Activated T-cell treated with anti-CD3 and anti-CD28 coated beads for 4 hours (primary cell): Measurements from ENCODE around the gene ZBTB11.
A peak's percentile ranks its signal among the peaks of the same experiment; 100 is the strongest.
"Not testable (repeated sequence)": the region's sequence is repeated elsewhere in the genome, so short reads cannot be mapped to it uniquely, and the experiment has no call there.

Experiments used
- DNase-seq: peaks from one replicate; pipeline ENCODE4 v3.0.0-alpha.2; 2020

Gene ZBTB11

GRCh38 chr3:101689286-101689685, 12.4 kb upstream of the ZBTB11 start:
- no peak for DNase-seq

GRCh38 chr3:101687142-101687931, 10.4 kb upstream of the ZBTB11 start:
- no peak for DNase-seq

GRCh38 chr3:101685870-101686307, 9.0 kb upstream of the ZBTB11 start:
- no peak for DNase-seq

- no peak for DNase-seq
These were observed 8.1 kb upstream of the ZBTB11 start for GRCh38 chr3:101685050-101685400.

- no peak for DNase-seq
These were observed 3.5 kb upstream of the ZBTB11 start for GRCh38 chr3:101680466-101680865.

- DNase-seq, result not testable (repeated sequence)
These were observed 1.9 kb upstream of the ZBTB11 start for GRCh38 chr3:101678837-101679236.

- DNase-seq, result no peak
These were observed 729 bp upstream of the ZBTB11 start for GRCh38 chr3:101677436-101678286.

- DNase-seq, result peak; percentile 86
These were observed 642 bp downstream of the ZBTB11 start for GRCh38 chr3:101676216-101676764.

- DNase-seq, result no peak
These were observed 1.2 kb downstream of the ZBTB11 start for GRCh38 chr3:101675709-101676215.

- DNase-seq, result no peak
These were observed 2.4 kb downstream of the ZBTB11 start for GRCh38 chr3:101674518-101674917.

- DNase-seq, result no peak
These were observed 3.0 kb downstream of the ZBTB11 start for GRCh38 chr3:101673953-101674352.

GRCh38 chr3:101671014-101671413, 5.9 kb downstream of the ZBTB11 start:
- no peak for DNase-seq

- DNase-seq, result no peak
These were observed 9.1 kb downstream of the ZBTB11 start for GRCh38 chr3:101667844-101668243.

GRCh38 chr3:101667331-101667730, 9.6 kb downstream of the ZBTB11 start:
- no peak for DNase-seq

GRCh38 chr3:101665851-101666250, 11.1 kb downstream of the ZBTB11 start:
- DNase-seq, result no peak

- DNase-seq, result no peak
These were observed 11.6 kb downstream of the ZBTB11 start for GRCh38 chr3:101665357-101665756.

GRCh38 chr3:101660714-101661113, 16.2 kb downstream of the ZBTB11 start:
- no peak for DNase-seq

GRCh38 chr3:101656651-101657050, 20.3 kb downstream of the ZBTB11 start:
- no peak for DNase-seq

GRCh38 chr3:101646726-101647125, 30.2 kb downstream of the ZBTB11 start:
- DNase-seq, result no peak

- DNase-seq, result peak; percentile 5
These were observed 32.9 kb downstream of the ZBTB11 start for GRCh38 chr3:101643861-101644613.

- DNase-seq, result no peak
These were observed 33.7 kb downstream of the ZBTB11 start for GRCh38 chr3:101643009-101643844.

GRCh38 chr3:101642441-101642840, 34.5 kb downstream of the ZBTB11 start:
- no peak for DNase-seq
